GM12865 (cell line): ENCODE data around the gene NRDE2.

Source experiments
- DNase-seq: peaks from one replicate; pipeline ENCODE4 v3.0.0; 2010; ENCODE audit warnings: low read depth
- H3K4me3 ChIP-seq: 2 replicates; pipeline ENCODE4 v1.5.1; 2011; ENCODE audit warnings: mild to moderate bottlenecking, low read depth, low read length, control low read depth
- TF ChIP-seq, protein P1 (sequence below): IDR thresholded peaks from 2 replicates; pipeline ENCODE4 v1.5.1; 2011; ENCODE audit warnings: low read length, control low read depth, low read depth, inconsistent platforms; ENCODE audit not compliant: insufficient read depth; ENCODE audit errors: missing control alignments

Gene NRDE2

DNA sequence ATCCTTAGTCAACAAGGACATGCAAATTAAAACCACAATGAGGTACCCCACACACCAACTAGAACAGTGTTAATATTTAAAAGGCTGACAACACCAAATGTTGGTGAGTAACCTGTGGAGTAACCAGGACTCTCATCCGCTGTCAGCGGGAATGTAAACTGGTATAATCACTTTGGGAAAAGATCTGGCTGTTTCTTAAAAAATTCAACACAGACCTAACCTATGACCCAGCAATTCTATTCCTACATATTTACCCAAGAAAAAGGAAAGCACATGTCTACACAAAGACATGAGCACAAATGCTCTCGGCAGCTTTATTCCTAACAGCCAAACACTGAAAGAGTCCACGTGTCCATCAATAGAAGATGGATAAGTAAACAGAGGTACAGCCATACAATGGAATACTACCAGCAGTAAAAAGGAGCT is 26.6 kb downstream of the NRDE2 start:
- TF ChIP-seq, protein P1, sequence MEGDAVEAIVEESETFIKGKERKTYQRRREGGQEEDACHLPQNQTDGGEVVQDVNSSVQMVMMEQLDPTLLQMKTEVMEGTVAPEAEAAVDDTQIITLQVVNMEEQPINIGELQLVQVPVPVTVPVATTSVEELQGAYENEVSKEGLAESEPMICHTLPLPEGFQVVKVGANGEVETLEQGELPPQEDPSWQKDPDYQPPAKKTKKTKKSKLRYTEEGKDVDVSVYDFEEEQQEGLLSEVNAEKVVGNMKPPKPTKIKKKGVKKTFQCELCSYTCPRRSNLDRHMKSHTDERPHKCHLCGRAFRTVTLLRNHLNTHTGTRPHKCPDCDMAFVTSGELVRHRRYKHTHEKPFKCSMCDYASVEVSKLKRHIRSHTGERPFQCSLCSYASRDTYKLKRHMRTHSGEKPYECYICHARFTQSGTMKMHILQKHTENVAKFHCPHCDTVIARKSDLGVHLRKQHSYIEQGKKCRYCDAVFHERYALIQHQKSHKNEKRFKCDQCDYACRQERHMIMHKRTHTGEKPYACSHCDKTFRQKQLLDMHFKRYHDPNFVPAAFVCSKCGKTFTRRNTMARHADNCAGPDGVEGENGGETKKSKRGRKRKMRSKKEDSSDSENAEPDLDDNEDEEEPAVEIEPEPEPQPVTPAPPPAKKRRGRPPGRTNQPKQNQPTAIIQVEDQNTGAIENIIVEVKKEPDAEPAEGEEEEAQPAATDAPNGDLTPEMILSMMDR, result no peak
- no peak for DNase-seq
- H3K4me3 ChIP-seq, result no peak overlapping the region

DNA sequence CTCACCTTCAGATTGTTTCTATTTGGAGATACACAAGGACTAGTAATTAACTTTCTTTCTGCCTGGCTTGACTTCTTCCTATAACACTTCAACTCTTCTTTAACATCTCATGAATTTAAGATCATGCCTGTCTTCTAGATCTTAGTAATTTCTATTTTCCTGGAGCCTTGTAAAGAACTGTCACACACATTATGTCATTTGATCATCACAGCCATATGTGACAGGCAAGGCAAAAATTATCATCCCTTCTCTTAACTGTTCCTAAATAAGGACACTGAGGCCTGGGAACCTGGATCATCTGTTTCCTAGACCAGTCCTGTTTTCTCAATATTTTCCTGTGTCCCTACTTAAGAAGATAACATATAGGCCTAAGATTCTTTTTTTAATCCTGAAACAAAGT is 27.2 kb downstream of the NRDE2 start:
- TF ChIP-seq, protein P1, result no peak
- no peak for DNase-seq
- H3K4me3 ChIP-seq, result no peak overlapping the region

DNA sequence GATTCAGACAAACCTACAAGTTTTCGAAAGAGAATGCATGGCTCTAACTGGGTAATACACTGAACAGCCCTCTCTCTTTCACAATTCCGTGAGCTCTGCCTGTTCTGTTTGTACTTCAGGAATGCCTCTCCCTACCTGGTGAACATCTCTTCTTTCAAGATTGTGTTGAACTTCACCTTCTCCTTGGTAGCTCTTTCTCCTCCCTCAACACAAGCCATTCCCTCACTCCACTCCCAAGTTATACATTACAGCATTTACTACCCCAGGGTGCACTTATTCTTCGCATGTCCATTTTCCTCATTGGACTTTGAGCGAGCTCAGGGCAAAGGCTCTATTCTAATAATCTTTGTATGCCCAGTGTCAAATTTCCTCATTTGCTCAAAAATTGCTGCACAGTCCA is 28.3 kb downstream of the NRDE2 start:
- DNase-seq, result no peak
- H3K4me3 ChIP-seq, result no peak overlapping the region
- TF ChIP-seq, protein P1, result no peak

DNA sequence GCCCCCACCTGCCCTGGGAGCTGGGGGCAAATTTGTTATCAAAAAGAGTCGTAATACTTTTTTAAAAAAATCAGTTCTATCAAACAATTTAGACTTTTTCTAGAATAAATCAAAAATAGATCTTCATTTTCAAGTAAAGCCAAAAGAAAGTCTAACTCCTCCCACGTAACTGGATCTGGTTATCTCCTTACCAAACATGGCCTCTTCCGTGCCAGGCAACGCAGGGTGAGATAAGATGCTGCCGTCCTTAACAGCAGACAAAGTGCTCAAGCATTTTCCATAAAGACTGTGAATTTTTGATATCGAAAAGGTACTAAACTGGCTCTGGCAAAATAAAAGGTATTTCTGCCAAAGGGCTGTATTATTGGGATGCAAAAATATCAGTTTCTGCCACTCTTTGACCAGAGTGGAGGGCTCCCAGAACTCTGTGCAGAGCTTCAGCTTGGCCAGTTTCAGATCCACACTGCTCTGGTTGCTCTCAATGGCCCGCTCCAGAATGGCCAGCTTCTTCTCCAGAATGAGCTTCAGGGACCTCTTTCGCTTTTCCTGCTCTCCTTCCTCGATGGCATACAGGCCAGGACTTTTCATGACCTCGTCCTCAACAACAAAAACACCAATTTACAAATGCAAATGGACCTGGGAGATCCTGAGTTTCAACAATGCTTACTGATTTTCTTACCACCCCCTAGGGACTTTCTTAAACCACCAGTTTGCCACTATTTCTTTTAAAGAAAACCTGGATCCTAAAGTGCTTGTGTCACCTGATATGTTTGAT is 29.0 kb downstream of the NRDE2 start:
- DNase-seq, result no peak
- TF ChIP-seq, protein P1, result no peak
- no peak overlapping the region for H3K4me3 ChIP-seq

DNA sequence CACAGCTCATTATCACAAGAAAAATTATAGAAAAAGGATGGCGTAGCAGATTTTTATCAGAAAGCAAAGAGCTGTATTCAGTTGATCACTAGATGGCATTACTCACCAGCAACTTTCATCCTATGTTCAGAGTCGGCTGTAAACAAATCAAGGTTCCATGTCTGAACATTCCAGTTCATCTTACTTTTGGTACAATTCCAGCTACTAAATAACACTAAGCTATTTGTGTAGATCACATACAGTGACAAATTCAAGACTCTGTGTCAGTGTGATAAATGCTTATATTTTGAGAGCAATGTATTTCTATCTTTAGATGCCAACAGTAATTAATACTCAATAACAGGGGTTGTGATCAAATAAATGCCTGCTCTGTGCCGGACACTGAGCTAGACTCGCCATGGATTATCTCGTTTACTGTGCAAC is 30.1 kb downstream of the NRDE2 start:
- TF ChIP-seq, protein P1, result peak; percentile 21
- DNase-seq, result peak; percentile 18

DNA sequence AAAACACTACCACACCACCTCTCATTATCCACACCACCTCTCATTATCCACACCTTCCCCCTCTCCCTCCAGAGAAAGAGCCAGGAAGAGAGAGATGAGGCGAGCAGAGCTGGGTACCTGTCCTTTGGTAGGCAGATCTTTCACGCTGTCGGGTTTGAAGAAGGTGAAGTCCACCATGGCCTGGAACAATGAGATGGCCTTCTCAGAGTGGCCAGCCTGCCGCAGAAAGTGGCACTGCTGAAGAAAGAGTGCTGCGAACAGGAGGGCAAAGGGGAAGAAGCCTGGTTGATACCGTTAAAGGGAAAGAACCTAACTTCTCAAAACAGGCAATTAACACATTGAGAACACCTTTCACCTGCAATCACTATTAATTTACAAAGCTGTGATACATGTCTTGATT is 30.6 kb downstream of the NRDE2 start:
- no peak for DNase-seq
- TF ChIP-seq, protein P1, result no peak
- H3K4me3 ChIP-seq, result no peak overlapping the region

More for the DNA sequence above, 30.1 kb downstream of the NRDE2 start:
- H3K4me3 ChIP-seq, result no peak overlapping the region

DNA sequence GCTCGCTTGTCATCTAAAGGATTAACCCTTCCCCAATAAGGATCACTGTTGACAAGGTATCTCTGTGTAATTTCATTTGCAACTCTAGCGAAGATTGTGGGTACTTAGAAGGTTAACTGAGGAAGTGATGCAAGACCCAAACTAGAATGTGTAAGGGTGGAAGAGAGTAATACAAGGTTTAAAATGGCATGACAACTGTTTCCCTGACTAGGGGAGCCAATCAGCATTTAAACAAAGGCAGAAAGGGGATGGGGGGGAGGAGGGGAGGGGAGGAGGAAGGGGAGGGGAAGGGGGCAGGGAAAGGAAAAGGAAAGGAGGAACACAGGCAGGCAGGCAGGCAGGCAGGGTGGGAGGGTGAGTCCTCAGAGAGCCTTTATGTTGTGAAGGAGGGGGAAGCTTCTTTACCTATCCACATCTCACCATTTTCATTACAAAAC is 31.1 kb downstream of the NRDE2 start:
- TF ChIP-seq, protein P1, result no peak
- no peak overlapping the region for H3K4me3 ChIP-seq
- no peak for DNase-seq
